Measurements from ENCODE around the gene EEF1AKMT3.
"Not testable (repeated sequence)": the region's sequence is repeated elsewhere in the genome, so short reads cannot be mapped to it uniquely, and the experiment has no call there.

The EEF1AKMT3 gene

DNA sequence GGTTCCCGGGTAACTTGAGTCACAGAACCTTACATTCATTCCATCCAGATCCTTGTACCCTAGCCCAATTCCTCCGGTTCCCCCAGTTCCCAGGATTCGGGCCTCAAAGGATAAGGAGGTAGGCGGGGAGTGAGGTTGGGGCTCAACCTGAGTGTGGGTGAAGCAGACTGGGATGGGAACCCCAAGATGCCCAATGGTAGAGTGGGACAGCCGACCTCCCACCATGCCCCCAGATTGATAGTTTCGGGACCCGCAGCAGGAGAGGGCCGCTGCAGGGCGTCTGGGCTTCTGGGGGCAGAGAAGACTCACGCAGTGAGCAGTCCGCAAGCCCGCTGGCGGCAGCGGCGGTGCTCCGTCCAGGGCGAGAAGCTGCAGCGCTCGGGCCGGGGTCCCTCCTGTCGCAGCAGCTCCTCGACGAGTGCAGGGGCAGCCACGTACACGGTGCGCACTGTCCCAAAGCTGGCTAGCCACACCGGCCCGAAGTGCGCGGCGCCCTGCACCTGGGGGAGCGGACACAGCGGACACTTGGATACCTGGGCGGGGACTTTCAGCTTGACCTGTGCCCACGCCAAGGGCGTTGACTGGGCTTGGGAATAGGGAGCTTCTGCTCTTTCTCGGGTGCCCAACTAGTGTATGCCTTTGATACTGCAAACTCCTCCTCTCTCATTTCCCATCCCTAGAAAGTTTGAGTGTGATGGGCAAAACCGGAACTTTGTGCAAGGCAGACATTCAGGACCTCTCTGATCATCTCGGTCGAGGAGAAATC lies 6.5 kb upstream of the EEF1AKMT3 start:
- DNase-seq (ENCODE audit: low read depth in 2 of 2), result no peak

DNA sequence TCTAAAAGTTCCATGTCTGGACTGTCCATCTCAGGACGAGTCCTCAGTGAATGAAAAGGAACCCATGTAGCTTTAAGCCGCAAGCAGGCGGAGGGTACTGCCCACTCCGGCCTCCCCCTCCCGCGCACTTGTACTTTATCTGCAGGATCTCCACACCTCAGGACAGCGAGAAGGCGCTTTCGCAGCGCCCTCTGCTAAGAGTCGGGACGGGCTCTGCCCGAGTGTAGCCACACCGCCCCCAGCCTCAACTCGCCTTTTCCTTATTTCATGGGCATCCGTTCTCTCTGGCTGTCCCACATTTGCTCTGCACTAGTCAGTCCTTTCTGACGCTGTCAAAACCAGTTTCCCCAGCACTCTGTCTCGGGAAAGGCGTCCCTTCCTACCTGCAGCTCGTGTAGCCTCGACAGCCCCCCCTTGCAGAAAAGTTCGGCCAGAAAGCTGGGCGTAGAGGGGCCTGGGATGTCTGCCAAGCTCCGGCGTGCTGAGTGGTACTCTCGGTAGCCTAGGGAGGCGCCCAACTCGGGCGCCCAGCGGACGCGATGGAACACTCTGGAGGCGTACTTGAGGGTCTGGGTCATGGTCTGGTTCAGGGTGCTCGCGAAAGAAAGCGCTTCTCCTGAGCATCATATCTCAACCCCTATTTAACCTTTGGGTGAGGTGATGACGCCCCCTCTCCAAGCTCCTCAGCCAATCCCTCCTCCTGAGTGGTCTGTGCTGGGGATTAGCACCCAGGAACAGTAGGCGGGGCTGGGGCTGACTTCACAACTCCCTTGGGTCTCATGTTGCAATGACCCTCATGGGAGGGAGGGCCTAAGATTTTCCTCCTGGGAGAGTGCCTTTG lies 5.7 kb upstream of the EEF1AKMT3 start, which contains the start of gene CYP27B1:
TSS of gene CYP27B1 (minus strand) at position 615 of the 841 bp plus-strand sequence. CDS start at position 578, 37 bp downstream.
- DNase-seq (ENCODE audit: low read depth in 2 of 2), result no peak

DNA sequence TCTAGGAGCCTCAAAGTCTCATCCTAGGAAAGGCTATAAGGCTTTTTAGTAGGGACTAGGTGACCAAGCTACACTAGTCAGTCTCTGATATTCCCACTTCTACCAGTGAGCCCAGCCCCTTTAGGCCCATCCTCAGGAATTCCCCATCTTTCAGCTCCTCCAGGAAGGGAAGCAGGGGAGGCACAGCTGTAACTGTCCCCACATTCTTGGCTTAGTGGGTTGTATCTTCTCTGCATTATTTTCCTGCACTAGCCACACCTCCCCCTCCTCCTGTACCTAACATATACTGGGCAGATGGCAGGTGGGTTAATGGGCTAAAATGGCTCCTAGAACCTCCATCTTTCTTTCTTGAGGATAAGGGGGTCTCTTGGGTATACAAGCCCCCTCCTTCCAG lies 5.1 kb upstream of the EEF1AKMT3 start:
- DNase-seq (ENCODE audit: low read depth in 2 of 2), result no peak

DNA sequence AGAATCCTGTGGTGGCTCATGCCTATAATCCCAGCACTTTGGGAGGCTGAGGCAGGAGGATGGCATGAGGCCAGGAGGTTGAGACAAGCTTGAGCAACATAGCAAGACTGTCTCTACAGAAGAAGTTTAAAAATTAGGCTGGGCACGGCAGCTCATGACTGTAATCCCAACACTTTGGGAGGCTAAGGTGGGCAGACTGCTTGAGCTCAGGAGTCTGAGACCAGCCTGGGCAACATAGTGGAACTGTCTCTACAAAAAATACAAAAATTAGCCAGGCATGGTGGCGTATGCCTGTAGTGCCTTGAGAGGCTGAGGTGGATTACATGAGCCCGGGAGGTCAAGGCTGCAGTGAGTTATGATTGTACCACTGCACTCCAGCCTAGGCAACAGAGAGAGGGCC lies 4.5 kb upstream of the EEF1AKMT3 start:
- no peak for DNase-seq (ENCODE audit: low read depth in 2 of 2)

DNA sequence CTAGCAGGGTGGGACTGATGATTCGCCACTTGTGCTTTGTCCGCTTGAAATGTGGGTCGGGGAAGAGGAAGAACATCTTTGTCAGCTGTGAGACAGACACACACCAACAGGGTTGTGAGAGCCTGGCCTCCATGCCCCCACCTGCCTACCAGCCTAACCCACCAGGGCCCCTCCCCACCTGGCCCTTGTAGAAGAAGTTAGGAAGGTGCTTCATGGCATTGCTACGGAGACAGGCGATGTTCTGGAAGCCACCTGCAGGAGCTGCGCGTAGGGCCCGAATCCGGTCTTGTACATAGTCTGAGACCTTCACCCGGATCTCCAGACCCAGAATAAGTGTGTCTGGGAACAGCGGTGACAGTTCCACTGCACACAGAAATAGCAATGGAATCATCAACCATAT lies 2.8 kb upstream of the EEF1AKMT3 start:
- no peak for DNase-seq (ENCODE audit: low read depth in 2 of 2)

DNA sequence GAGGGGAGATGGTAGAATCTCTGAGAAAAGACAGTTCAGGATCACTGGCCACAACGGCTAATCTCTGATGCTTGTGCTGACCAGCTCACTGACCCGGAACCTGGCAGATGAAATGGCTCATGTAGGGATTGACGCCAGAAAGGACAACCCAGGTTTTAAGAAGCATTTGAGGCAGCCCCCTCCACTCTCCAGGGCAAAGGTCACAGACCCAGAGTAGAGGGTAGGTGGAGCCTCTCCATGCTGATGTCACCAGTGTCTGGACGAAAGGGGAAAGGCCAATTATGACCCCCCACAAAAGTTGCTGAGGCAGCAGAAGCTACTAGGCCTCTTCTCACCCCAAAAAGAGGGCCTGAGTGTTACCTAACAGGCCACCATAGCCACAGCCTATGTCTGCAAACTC lies 1.7 kb upstream of the EEF1AKMT3 start:
- DNase-seq (ENCODE audit: low read depth in 2 of 2), result no peak

DNA sequence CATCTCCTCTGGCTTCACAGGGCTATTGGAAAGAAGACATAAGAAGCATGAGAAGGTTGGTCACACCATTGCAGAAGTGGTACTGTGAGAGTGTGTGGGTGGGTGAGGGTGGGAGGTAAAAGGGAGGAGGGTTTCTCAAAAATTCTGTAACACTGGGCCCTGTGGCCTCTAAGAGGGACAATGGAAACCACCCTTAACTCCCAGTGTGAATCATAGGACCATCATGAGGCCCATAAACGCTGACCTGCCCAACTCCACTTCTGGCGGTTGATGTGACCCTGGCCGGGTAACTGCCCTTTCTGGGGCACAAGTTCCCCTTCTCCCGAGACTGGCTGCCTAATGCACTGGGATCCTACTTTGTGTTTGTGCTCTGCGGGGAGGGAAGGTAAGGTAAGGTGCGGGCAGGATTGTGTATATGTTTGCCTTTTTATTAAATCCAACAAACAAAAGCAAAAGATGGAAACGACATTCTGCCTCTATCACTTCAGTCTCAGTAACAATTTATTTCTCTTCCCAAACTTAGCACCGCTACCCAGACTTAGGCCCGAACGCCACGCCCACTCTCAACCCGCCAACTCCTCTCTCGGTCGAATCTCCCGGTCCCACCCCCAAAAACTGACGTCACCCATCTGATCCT lies 1.1 kb upstream of the EEF1AKMT3 start:
- peak; percentile 34 to 87 for DNase-seq (ENCODE audit: low read depth in 2 of 2)

DNA sequence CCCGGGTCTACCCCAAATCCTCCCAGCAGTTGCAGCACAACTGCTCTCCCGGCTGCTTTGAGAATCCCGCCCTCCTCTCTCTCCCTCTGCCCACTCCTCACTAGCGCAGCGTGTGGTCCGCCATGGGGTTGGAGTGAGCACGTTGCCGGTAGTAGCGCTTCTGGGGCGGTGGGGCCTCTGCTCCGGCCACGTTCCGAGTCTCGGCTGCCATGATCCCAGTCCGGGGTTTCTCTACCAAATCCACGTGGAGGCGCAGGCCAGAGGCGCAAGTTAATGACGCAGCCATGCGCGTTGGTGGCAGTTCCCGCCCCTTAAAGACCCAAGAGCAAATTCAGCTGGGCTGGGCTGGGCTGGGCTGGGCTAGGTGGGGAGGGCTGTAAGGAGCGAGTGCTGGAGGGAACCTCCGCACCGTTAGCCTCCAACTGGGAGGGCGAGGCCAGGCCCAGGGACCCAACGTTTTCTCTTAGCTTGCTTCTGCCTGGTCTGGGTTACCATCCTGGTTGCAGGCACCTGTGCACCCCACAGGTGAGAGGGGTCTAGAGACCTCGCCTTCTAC lies 463 bp upstream of the EEF1AKMT3 start, which contains the start of gene METTL1:
TSS of gene METTL1 (minus strand) at position 233 of the 556 bp plus-strand sequence. CDS start at position 211, 22 bp downstream.
- peak; percentile 60 to 84 for DNase-seq (ENCODE audit: low read depth in 2 of 2)

DNA sequence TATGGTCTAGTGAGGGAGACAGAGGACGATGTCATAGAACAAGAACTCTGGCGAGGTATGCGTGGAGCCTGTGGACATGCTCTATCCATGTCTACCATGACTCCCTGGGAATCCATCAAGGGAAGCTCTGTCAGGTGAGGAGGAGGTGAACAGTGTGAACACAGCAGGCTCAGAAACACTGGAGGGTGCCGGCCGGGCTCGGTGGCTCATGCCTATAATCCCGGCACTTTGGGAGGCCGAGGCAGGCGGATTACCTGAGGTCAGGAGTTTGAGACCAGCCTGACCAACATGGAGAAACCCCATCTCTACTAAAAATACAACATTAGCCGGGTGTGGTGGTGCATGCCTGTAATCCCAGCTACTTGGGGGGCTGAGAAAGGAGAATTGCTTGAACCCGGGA lies 2.2 kb downstream of the EEF1AKMT3 start:
- not testable (repeated sequence) for DNase-seq (ENCODE audit: low read depth in 2 of 2)

DNA sequence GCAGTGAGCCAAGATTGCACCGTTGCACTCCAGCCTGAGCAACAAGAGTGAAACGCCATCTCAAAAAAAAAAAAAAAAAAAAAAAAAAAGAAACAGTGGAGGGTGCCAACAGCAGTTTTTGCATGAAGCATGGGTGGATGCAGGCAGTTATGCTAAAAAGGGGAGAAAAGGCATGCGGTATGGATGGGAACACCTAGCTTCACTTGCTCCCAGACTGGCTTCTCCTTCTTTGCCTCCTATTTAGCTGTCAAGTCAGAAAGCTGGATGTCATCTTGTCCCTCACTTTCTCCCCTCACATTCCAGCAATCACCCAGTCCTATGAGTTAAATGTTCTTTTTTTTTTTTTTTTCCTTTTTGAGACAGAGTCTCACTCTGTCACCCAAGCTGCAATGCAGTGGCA lies 2.6 kb downstream of the EEF1AKMT3 start:
- no peak for DNase-seq (ENCODE audit: low read depth in 2 of 2)

DNA sequence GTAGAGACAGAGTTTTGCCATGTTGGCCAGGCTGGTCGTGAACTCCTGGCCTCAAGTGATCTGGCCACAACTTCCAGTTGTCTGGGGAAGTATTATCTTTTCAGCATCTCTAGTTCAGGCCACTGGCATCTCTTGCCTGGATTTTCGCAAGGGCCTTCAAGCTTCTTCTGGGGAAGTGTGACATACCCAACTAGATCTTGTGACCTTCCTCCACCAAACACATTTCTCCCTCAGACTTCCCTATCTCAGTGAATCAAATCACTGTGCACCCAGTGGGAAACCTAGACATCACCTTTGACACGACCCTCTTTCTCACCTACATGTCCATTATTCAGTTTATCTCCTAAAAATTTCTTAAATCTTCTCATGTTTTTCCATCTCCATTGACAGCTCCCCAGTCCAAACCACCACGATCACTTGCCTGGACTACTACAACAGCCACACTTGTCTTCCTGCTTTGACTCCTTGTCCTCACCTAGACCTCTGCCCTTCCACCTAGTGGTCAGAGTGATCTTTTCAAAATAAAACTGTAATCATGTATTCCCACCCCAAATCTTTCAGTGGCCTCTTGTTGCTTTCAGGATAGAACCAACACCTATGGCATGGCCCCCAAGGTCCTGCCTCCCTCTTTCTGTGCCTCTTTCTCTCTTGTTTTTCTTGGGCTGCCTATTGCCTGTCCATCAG lies 3.3 kb downstream of the EEF1AKMT3 start:
- no peak for DNase-seq (ENCODE audit: low read depth in 2 of 2)

DNA sequence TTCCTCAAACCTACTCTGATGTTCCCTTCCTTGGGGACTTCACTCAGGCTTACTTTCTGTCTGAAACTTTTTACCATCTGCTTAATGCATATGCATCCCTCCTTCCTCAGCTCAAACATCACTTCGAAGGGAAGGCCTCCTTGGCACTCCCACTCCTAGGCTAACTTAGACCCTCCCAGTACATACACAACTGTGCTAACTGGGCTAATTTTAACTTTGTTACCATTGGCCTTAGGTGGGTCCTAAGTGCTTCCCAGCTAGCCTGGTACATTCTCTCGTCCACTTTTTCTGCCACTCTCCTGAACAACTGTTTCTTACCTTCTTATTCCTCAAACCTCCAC lies 3.8 kb downstream of the EEF1AKMT3 start:
- DNase-seq (ENCODE audit: low read depth in 2 of 2), result no peak

DNA sequence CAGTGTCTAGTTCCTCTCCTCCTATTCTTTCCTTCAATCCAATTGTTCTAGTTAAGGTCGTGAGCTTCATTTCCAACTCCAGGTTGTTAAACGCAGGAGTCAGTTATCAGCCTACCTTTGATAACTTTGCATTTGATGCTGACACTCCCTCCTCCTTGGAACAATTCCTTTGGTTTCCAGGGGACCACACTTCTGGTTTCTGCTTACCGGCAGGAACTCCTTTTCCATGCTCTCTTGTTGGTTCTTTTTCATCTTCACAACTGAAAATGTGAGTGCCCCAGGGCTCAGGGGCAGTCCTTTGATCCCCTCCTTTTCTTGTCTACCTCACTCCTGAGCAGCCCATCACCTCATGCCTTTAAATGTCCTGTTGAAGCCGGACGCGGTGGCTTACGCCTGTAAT lies 5.0 kb downstream of the EEF1AKMT3 start:
- DNase-seq (ENCODE audit: low read depth in 2 of 2), result no peak

DNA sequence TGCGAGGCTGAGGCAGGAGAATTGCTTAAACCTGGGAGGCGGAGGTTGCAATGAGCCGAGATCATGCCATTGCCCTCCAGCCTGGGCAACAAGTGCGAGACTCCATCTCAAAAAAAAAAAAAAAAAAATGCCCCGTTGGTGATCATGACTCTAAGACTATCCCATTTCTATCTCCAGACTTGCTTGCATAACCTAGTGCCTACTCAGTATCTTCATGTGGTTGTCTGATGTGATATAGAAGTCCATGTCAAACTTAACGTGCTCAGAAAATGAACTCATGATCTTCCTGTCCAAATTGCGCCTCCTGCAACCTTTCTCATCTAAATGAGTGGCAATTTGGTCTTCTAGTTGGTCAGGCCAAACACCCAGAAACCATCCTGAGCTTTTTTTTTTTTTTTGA lies 5.5 kb downstream of the EEF1AKMT3 start:
- no peak for DNase-seq (ENCODE audit: low read depth in 2 of 2)

DNA sequence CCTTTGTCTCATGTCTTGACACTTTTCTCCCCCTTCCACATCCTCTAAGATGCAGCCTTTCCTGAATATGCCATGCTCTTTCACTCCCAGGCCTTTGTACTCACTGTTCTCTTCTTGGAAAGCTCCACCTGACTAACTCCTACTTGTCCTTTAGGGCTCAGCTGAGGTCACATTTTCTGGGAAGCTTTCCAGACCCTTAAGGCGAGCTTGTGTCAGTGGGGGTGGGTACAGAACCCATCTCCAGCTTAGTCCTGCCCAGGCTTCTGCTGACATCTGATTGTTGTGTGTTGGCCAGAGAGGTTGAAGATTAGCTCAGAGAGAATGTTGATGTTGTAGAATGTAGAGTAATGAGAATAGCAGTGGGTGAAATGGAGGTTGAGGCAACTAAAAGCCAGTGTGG lies 7.3 kb downstream of the EEF1AKMT3 start:
- DNase-seq (ENCODE audit: low read depth in 2 of 2), result no peak

DNA sequence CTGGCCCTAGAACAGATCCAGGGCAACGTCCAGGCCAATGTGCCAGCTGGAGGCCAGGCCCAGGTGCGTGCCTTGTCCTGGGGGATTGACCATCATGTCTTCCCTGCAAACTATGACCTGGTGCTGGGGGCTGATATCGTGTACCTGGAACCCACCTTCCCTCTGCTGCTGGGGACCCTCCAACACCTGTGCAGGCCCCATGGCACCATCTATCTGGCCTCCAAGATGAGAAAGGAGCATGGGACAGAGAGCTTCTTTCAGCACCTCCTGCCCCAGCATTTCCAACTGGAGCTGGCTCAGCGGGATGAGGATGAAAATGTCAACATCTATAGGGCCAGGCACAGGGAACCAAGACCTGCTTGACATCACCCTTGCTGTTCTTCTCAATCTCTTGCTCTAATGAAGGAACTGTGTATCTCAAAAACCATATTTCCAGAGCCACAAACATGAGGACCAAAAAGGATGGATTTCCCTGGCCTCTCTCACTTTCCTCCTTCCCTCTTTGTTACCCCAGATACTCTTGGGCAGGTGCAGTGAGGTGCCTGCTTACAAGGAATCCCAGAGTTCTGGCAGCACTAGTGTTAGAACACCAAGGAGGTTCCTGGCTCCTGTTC lies 8.0 kb downstream of the EEF1AKMT3 start:
- DNase-seq (ENCODE audit: low read depth in 2 of 2), result no peak

DNA sequence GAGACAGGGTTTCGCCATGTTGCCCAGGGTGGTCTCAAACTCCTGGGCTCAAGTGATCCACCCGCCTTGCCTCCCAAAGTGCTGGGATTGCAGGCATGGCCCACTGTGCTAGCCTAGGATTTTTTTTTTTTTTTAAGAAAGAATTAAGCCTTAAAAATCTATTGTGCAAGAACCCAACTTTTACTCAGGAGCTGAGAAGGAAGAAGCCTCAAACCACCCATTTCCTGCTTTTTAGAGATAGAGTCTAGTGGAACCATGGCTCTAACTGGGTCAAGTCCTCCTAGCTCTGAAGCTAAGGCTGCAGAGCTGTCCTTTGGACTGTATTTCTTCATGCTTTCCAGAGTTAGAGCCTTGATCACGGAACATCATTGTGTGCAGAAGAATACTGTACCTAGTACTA lies 8.8 kb downstream of the EEF1AKMT3 start:
- no peak for DNase-seq (ENCODE audit: low read depth in 2 of 2)

DNA sequence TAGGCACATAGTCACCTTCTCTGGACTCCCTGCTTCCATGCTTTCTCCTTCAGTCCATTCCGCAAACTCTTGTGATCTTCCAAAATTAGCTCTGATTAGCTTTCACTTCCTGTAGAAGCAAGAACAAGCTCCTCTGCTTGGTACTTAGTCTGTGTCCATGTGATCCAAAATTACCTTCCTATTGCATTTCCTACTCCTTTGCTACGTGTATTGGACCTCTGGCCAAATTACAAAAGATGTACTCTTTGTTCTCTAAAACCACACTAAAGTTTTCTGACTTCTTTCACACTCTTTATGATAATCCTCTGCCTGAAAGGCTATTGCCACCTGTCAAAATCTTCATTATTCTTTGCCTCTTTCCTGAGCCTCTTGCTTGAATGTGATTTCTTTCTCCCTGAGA lies 9.4 kb downstream of the EEF1AKMT3 start:
- DNase-seq (ENCODE audit: low read depth in 2 of 2), result no peak

DNA sequence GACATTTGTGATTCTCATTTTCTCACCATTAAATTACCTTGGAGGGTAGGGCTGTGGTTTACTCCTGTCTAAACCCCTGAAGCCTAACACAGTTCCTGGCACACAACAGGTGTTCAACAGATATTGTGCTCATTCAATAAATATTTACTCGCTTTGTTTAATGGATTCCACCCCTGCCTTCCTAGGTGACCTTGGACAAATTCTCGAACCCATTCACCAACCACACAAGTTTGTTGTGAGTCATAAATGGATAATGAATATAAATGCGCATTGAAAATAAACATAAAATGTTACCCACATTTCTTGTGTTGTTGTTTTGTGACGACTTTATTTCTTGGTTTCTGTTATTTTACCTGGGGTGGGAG lies 9.8 kb downstream of the EEF1AKMT3 start:
- no peak for DNase-seq (ENCODE audit: low read depth in 2 of 2)

DNA sequence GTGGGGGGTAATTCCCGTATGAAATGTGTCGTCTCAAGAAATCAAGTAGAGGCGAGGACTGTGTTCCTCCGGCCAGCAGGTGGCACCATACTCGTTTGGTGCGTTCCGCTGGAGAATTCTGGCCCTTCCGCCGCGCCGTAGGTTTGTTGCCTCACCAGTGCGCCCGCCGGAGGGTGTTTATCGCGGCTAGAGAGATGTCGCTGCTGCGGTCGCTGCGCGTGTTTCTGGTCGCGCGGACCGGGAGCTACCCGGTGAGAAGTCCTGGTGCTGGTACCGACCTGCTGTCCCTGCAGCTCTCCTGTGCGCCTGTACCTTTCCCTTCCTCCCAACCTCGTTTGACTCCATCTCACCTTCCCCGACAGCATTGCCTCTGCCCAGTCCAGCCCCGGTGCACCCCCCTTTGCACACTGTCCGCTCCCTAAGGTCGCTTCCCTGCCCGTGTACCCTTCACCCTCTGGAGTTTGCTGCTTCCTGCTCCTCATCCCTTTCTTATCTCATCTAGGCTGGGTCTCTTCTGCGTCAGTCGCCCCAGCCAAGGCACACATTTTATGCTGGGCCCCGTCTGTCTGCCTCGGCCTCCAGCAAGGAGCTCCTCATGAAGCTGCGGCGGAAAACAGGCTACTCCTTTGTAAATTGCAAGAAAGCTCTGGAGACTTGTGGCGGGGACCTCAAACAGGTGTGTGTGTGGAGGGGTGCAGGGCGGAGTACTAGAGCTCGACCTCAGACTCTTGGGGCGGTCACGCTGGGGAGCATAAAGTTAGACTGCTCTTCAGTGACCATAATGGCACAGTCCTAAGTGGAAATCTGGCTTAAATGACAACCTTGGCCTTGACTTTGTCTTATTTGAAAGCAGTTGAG lies 10.4 kb downstream of the EEF1AKMT3 start, which contains the start of gene TSFM:
TSS of gene TSFM (plus strand) at position 180 of the 858 bp plus-strand sequence. CDS start at position 195, 15 bp downstream.
- peak; percentile 90 to 96 for DNase-seq (ENCODE audit: low read depth in 2 of 2)
